ENCODE measurements around the gene NEK3.
A peak's percentile ranks its signal among the peaks of the same experiment; 100 is the strongest.
"Not testable (repeated sequence)": the region's sequence is repeated elsewhere in the genome, so short reads cannot be mapped to it uniquely, and the experiment has no call there.

The NEK3 gene, protein sequence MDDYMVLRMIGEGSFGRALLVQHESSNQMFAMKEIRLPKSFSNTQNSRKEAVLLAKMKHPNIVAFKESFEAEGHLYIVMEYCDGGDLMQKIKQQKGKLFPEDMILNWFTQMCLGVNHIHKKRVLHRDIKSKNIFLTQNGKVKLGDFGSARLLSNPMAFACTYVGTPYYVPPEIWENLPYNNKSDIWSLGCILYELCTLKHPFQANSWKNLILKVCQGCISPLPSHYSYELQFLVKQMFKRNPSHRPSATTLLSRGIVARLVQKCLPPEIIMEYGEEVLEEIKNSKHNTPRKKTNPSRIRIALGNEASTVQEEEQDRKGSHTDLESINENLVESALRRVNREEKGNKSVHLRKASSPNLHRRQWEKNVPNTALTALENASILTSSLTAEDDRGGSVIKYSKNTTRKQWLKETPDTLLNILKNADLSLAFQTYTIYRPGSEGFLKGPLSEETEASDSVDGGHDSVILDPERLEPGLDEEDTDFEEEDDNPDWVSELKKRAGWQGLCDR

DNA sequence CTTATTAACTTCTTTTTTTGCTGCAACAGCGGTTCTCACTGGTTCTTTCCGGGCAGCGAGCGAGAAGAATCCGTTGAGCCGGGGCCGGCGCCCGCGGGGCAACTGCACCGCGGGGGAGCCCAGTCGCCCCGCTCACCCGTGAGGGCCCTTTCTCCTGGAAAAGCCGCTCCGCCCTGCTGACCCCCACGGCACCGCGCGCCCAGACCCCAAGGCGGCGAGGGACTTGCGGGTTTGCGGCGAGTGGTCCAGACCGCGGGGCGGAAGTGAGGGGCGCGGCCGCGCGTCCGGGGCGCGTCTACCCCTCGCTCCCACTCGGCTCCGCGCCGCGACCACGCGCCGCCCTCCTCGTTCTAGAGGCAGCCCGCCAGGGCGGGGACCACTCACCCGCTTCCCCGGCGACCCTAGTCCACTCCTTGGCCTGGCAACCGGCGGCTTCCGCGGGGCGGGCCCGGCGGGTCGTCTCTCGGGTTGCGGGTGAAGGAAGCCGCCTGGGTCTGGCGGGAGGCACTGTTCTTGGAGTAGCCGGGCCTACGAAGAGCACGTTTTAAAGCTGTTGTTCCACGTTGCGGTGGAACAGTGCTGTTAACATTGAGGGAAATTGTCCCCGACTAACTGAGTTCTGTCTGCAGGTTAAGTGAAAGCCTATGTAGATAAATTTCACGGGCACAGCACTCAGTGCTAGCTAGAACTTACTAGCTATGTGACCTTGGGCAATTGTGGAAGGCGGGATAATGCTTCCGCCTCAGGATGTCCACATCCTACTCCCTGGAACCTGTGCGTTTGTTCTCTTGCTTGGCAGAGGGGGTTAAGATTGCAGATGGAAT, at the start of gene NEK3:
NEK3 (minus strand) TSS at position 439 of the 824 bp plus-strand sequence. CDS start 3,406 bp downstream, outside the sequence.
- peak within 1 kb of the TSS; percentile 76 for H3K4me3 Mint-ChIP-seq
- H3K27me3 Mint-ChIP-seq = no peaks in the 10 kb centered on the region
- H3K4me1 Mint-ChIP-seq = peaks cover 25% of the 10 kb centered on the region
- ATAC-seq (replicated peaks; ENCODE audit: extremely low read depth, poor library complexity, severe bottlenecking) (peak; percentile 67), DNase-seq (ENCODE audit: low spot score in 2 of 2) (peak; percentile 33 to 34)
- no peaks in the 10 kb centered on the region for H3K9me3 Mint-ChIP-seq
- H3K27ac Mint-ChIP-seq (ENCODE audit: low read depth) = peak within 1 kb of the TSS; percentile 35
- H3K36me3 Mint-ChIP-seq (ENCODE audit: insufficient read depth) = peaks cover 1% of the 10 kb centered on the region

DNA sequence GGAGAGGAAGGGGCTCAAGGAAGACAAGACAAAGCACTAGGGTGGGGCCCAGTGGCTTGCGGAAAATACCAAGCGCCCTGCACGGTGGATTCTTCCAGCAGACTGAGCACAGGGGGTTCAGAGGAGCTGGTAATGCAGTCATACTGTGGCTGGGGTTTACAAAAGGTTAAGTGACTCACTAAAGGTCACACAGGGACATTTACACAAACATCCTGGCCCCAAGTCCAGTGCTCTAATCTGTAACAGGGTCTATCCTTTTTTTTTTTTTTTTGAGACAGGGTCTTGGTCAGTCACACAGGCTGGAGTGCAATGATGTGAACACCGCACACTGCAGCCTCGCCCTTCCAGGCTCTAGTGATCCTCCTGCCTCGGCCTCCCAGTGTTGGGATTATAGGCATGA, 49.0 kb upstream of the NEK3 start:
- not testable (repeated sequence) for DNase-seq (ENCODE audit: low spot score in 2 of 2); ATAC-seq (replicated peaks; ENCODE audit: extremely low read depth, poor library complexity, severe bottlenecking); H3K4me1 Mint-ChIP-seq; H3K27ac Mint-ChIP-seq (ENCODE audit: low read depth); H3K4me3 Mint-ChIP-seq; H3K9me3 Mint-ChIP-seq; H3K36me3 Mint-ChIP-seq (ENCODE audit: insufficient read depth)
- H3K27me3 Mint-ChIP-seq = peaks cover 30% of the 10 kb centered on the region

DNA sequence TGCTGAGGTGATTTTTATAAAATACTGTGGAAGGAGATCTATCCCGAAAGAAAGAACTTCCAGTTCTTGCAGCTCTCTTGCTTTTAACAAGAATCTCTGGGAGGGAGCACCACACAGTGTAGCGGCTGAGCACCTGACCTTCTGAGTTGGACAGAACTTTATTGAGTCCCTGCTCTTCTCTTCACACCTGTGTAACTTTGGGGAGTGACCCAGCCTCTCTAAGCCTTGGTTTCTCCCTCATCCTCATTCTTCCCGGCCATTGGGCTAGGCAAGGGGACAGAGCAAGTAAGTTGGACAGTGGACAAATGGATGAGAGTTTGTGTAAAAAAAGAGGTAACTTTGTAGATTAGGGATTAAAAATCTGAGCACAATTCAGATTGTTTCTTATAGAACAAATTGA, 48.5 kb upstream of the NEK3 start:
- H3K27ac Mint-ChIP-seq (ENCODE audit: low read depth) = not testable (repeated sequence)
- H3K27me3 Mint-ChIP-seq = peaks cover 28% of the 10 kb centered on the region

DNA sequence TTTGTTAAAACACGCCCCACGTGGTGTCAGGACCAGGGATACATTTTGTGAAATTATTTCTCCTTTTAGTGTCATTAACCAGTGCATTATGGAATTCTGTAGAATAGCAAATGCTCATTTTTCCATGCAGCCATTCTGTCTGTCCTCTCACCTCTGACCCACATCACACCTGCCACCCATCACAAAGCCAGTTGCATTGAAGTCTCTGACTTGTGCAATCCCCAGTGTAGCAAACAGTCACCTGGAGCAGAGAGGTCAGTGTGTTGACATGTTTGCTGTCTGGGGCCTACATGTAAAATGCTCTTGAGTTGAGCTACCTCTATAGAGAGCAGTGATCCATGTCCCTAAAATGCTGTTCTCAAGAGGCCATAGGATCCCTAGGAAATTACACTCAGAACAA, 47.9 kb upstream of the NEK3 start:
- H3K36me3 Mint-ChIP-seq (ENCODE audit: insufficient read depth); H3K27ac Mint-ChIP-seq (ENCODE audit: low read depth); DNase-seq (ENCODE audit: low spot score in 2 of 2); H3K4me1 Mint-ChIP-seq; ATAC-seq (replicated peaks; ENCODE audit: extremely low read depth, poor library complexity, severe bottlenecking); H3K9me3 Mint-ChIP-seq; H3K4me3 Mint-ChIP-seq: not testable (repeated sequence)
- peaks cover 22% of the 10 kb centered on the region for H3K27me3 Mint-ChIP-seq

More for the DNA sequence above, 48.5 kb upstream of the NEK3 start:
- not testable (repeated sequence) for H3K4me1 Mint-ChIP-seq; H3K4me3 Mint-ChIP-seq; DNase-seq (ENCODE audit: low spot score in 2 of 2); H3K36me3 Mint-ChIP-seq (ENCODE audit: insufficient read depth); ATAC-seq (replicated peaks; ENCODE audit: extremely low read depth, poor library complexity, severe bottlenecking); H3K9me3 Mint-ChIP-seq

DNA sequence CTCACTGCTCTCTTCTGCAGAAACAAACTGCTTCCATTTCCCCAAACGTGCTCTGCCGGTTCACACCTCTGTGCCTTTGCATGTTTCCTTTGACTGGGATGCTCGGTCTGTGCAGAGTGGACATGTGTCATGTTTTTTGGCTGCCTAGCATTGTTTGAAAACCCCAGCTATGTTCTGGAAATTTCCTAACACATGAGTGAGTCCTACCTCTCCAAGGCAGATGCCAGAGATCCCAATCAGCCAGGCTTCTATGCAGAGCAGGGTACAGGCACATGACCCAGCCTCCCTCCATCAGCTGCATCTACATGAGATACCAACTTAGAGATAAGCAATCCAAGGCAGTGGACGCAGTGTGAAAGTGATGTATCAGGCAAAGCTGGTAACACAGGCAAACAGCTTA, 45.1 kb upstream of the NEK3 start:
- not testable (repeated sequence) for H3K4me1 Mint-ChIP-seq; DNase-seq (ENCODE audit: low spot score in 2 of 2); H3K9me3 Mint-ChIP-seq; H3K4me3 Mint-ChIP-seq; H3K27me3 Mint-ChIP-seq; H3K27ac Mint-ChIP-seq (ENCODE audit: low read depth); H3K36me3 Mint-ChIP-seq (ENCODE audit: insufficient read depth); ATAC-seq (replicated peaks; ENCODE audit: extremely low read depth, poor library complexity, severe bottlenecking)

DNA sequence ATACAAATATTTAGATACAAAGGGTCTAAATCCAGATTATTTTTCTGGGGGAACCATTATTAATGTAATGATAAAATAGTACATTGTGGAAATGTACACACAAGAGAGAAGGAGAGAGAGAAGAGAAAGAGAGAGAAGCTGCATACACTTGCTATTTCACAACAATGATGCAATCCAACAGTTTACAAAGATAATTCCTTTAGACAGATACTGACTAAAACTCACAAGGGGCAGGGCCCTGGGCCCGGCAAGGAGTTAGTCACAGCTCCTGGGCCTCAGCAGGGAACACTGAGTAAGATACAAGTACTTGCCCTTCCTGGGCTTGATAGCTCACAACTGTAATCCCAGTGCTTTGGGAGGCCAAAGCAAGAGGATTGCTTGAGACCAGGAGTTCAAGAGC, 44.5 kb upstream of the NEK3 start:
- H3K36me3 Mint-ChIP-seq (ENCODE audit: insufficient read depth); H3K4me3 Mint-ChIP-seq; DNase-seq (ENCODE audit: low spot score in 2 of 2); H3K9me3 Mint-ChIP-seq; H3K4me1 Mint-ChIP-seq; ATAC-seq (replicated peaks; ENCODE audit: extremely low read depth, poor library complexity, severe bottlenecking); H3K27ac Mint-ChIP-seq (ENCODE audit: low read depth); H3K27me3 Mint-ChIP-seq: not testable (repeated sequence)

DNA sequence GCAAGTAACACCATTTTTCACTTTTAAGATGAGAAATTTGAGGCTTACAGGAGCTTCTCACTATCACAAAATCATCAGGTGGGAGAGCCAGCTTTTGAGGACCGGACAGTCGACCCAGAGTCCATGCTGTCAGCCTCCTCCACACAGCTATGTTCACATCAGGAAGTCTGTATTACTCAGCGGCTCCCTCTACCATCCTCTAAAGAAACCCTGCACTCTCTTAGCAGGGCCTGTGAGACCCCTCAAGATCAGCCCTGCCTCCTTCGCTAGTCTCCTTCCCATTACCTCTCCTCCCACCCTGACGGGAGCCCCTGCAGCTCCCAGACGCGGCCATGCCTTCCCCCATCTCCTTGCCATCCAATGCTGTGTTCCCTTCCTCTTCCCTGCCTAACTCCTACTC, 43.1 kb upstream of the NEK3 start:
- ATAC-seq (replicated peaks; ENCODE audit: extremely low read depth, poor library complexity, severe bottlenecking); H3K27ac Mint-ChIP-seq (ENCODE audit: low read depth); H3K4me1 Mint-ChIP-seq; DNase-seq (ENCODE audit: low spot score in 2 of 2); H3K9me3 Mint-ChIP-seq; H3K4me3 Mint-ChIP-seq; H3K27me3 Mint-ChIP-seq; H3K36me3 Mint-ChIP-seq (ENCODE audit: insufficient read depth): not testable (repeated sequence)

DNA sequence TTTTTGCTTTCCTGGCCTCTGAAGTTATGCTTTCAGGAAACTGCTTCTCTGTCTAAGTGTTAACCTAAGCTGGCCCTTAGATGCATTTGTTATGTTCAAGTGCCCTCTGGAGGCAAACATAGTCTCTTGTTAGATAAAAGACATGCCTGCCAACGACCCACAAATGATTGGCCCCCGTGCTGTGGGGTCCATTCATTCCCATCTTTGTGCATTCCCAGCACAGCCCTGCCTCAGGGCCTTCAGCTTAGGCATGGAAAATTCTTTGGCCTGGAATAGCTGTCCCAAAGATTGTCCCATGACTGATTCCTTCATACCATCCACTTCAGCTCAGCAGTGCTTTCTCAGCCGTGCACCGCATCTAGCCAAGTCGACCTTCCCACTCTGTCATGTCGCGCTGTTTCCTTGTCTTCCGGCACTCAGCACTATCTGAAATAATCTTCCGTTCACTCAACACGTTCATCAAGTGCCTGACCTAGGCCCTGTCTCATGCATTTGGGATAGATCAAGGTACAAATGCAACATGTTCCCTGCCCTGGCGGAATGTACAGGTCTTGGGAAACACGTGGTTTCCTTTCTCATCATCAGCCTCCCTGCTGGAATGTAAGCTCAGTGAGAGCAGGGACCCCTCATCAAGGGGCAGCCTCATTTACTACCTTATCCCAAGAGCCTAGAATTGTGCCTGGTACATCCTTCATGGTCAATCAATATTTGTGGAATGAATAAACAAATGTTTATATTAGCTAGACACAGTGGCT, 42.2 kb upstream of the NEK3 start:
- DNase-seq (ENCODE audit: low spot score in 2 of 2) (peak in 1 of 2 donors; percentile 22), ATAC-seq (replicated peaks; ENCODE audit: extremely low read depth, poor library complexity, severe bottlenecking) (peak; percentile 76)
- H3K9me3 Mint-ChIP-seq; H3K27me3 Mint-ChIP-seq; H3K36me3 Mint-ChIP-seq (ENCODE audit: insufficient read depth); H3K4me3 Mint-ChIP-seq; H3K4me1 Mint-ChIP-seq: not testable (repeated sequence)
- H3K27ac Mint-ChIP-seq (ENCODE audit: low read depth) = peak overlapping the region; percentile 51

DNA sequence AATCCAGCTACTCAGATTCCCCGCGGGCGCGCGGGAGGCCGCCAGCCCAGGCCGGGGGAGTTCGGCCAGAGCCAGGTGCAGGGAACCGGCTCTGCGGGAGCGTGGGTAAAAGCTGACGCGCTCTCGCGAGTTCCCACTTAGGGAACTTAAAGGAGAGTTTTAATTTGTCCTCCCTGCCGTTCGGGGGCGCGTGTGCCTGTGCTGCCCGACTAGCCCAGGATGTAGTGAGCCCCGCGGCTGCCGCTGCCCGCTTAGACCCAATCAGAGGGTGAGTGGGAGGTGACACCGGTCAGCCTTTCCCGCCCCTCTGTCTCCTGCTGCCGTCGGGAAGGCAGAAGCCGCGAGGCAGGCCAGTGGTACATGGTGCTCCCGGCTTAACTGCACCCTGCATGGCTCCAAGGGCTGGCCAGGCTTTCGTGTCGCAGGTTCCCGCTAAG, 36.0 kb upstream of the NEK3 start:
- no peaks in the 10 kb centered on the region for H3K27me3 Mint-ChIP-seq
- peak overlapping the region; percentile 90 for H3K4me3 Mint-ChIP-seq
- H3K9me3 Mint-ChIP-seq = no peaks in the 10 kb centered on the region
- H3K27ac Mint-ChIP-seq (ENCODE audit: low read depth) = peak overlapping the region; percentile 92
- peaks cover 18% of the 10 kb centered on the region for H3K4me1 Mint-ChIP-seq
- peak; percentile 28 to 38 for DNase-seq (ENCODE audit: low spot score in 2 of 2)
- H3K36me3 Mint-ChIP-seq (ENCODE audit: insufficient read depth) = peaks cover 17% of the 10 kb centered on the region
- peak; percentile 47 for ATAC-seq (replicated peaks; ENCODE audit: extremely low read depth, poor library complexity, severe bottlenecking)

DNA sequence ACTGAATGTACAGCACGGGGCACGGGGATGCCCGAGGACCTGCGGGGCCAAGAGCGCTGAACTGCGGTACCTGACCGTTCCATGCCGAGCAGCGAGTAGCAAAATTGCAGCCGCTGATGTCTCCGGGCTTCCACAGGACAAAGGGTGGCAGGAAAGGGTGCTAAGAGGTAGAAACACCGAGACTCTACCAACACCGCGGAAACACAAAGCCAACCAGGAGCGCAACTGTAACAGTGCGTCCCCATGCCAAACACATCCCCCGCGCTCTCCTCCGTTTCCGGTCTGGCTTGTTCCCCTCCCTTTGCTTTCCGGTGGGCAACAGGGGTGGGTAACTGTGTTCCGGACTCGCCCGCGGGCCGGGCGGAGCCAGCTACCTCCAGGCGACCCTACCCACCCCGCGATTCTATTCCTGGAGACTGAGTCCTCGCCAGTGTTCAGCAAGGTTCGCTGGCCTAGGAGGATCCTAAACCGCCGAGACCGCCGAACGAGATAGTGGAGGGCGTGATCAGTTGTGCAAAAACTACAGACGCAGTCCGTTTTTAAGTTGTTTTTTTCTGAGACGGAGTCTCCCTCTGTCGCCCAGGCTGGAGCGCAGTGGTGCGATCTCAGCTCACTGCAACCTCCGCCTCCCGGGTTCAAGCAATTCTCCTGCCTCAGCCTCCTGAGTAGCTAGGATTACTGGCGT, 34.9 kb upstream of the NEK3 start:
- H3K27ac Mint-ChIP-seq (ENCODE audit: low read depth) = peak overlapping the region; percentile 92
- peak overlapping the region; percentile 90 for H3K4me3 Mint-ChIP-seq
- H3K27me3 Mint-ChIP-seq = no peaks in the 10 kb centered on the region
- peaks cover 23% of the 10 kb centered on the region for H3K4me1 Mint-ChIP-seq
- no peaks in the 10 kb centered on the region for H3K9me3 Mint-ChIP-seq
- ATAC-seq (replicated peaks; ENCODE audit: extremely low read depth, poor library complexity, severe bottlenecking) (peak; percentile 86), DNase-seq (ENCODE audit: low spot score in 2 of 2) (peak; percentile 86 to 93)
- H3K36me3 Mint-ChIP-seq (ENCODE audit: insufficient read depth) = peaks cover 18% of the 10 kb centered on the region

DNA sequence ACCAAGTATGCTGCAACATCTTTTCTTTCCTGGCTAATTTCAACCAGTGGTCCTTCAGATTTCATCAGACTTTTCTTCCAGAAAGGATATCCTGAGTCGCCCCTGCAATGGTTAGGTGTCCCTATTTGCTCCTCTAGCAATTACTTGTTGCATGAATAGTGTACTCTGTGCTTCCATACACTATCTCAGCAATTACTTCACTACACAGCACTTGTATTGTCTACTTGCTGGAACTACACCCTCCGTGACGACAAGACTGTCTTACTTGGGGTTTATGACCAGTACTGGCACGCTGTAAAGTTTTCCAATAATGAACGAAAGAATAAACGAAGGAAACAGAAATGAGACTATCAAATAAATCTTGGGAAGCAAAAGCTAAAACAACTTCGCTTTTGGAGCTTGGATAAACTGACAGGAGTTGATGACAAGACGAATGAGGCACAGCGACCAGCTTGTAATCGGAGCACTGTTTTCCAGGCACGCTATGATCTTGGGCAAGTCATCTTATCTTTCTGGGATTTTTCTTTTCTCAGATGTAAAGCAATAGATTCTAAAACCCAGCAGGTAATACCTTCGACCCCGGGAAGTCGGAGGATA, 34.3 kb upstream of the NEK3 start:
- Mint-ChIP-seq H3K4me3 (peak overlapping the region; percentile 90), H3K36me3 (ENCODE audit: insufficient read depth) (peaks cover 18% of the 10 kb centered on the region), H3K27ac (ENCODE audit: low read depth) (peak overlapping the region; percentile 92), H3K4me1 (peaks cover 23% of the 10 kb centered on the region)
- H3K27me3 Mint-ChIP-seq; DNase-seq (ENCODE audit: low spot score in 2 of 2); H3K9me3 Mint-ChIP-seq: not testable (repeated sequence)
- ATAC-seq (replicated peaks; ENCODE audit: extremely low read depth, poor library complexity, severe bottlenecking) = peak; percentile 45

All from central memory CD8-positive, alpha-beta T cell (primary cell).